Neural crest cell (in vitro differentiated cells): Measurements from ENCODE around the gene AOX1. TPM values are rescaled to one million over a fixed set of nuclear protein-coding genes. Genes with fewer than 3 reads are reported as not detected.
"Not testable (repeated sequence)": the region's sequence is repeated elsewhere in the genome, so short reads cannot be mapped to it uniquely, and the experiment has no call there.

ENCODE experiments used
- DNase-seq: peaks from one replicate; pipeline ENCODE4 v3.0.0; 2021; ENCODE audit warnings: low read depth, mixed read lengths, low spot score
- H3K27ac Mint-ChIP-seq: one replicate; pipeline ENCODE4 v1.8.0; 2021; ENCODE audit warnings: mild to moderate bottlenecking, mixed read lengths; ENCODE audit not compliant: unreplicated experiment
- H3K27me3 Mint-ChIP-seq: 2 replicates; pipeline ENCODE4 v1.8.0; 2021; ENCODE audit warnings: low read depth, mild to moderate bottlenecking, mixed read lengths
- H3K36me3 Mint-ChIP-seq: 2 replicates; pipeline ENCODE4 v1.8.0; 2021; ENCODE audit warnings: low read depth, mild to moderate bottlenecking, mixed read lengths
- H3K4me1 Mint-ChIP-seq: 2 replicates; pipeline ENCODE4 v1.8.0; 2021; ENCODE audit warnings: mixed read lengths
- H3K4me3 Mint-ChIP-seq: one replicate; pipeline ENCODE4 v1.8.0; 2021; ENCODE audit warnings: mild to moderate bottlenecking, mixed read lengths
- H3K9me3 Mint-ChIP-seq: 2 replicates; pipeline ENCODE4 v1.8.0; 2021; ENCODE audit warnings: mixed read lengths
- total RNA-seq: library from RNA; stranded (reverse); gene quantifications from 2 replicates; pipeline ENCODE4 v1.2.1, GENCODE V29; 2021
- TF ChIP-seq, protein P1 (sequence below): fragments of 200-600 bp; sonication (generic); conservative IDR thresholded peaks from 2 replicates; pipeline ENCODE4 v1.5.0; 2021; ENCODE audit warnings: antibody characterized with exemption, mild to moderate bottlenecking

Gene AOX1
- total RNA-seq, 1 donor from 2014 or later = 4.3 TPM

DNA sequence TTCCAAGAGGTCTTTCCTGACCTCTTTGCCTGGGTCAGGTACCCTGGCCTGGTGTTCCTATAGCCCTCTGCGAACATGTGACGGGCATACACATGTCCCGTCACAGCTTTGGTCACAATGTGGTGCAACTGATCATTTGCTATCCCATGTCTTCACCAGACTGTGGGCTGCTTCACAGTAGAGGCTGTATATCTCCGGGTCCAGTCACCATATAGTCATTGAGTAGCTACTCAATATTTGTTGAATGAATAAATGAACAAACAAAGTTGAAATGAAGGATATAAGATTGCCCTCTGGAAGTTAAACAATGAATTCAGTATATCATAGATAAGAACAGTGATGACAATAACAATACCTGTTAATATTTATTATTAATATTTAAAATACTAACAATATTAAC, 16.8 kb downstream of the AOX1 start:
- Mint-ChIP-seq H3K27me3 (no peaks in the 10 kb centered on the region), H3K36me3 (peaks cover 5% of the 10 kb centered on the region), H3K9me3 (peaks cover 5% of the 10 kb centered on the region), H3K27ac (no peak overlapping the region), H3K4me3 (no peak overlapping the region), H3K4me1 (no peaks in the 10 kb centered on the region)
- no peak for DNase-seq
- TF ChIP-seq, protein P1, sequence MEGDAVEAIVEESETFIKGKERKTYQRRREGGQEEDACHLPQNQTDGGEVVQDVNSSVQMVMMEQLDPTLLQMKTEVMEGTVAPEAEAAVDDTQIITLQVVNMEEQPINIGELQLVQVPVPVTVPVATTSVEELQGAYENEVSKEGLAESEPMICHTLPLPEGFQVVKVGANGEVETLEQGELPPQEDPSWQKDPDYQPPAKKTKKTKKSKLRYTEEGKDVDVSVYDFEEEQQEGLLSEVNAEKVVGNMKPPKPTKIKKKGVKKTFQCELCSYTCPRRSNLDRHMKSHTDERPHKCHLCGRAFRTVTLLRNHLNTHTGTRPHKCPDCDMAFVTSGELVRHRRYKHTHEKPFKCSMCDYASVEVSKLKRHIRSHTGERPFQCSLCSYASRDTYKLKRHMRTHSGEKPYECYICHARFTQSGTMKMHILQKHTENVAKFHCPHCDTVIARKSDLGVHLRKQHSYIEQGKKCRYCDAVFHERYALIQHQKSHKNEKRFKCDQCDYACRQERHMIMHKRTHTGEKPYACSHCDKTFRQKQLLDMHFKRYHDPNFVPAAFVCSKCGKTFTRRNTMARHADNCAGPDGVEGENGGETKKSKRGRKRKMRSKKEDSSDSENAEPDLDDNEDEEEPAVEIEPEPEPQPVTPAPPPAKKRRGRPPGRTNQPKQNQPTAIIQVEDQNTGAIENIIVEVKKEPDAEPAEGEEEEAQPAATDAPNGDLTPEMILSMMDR = no peak

DNA sequence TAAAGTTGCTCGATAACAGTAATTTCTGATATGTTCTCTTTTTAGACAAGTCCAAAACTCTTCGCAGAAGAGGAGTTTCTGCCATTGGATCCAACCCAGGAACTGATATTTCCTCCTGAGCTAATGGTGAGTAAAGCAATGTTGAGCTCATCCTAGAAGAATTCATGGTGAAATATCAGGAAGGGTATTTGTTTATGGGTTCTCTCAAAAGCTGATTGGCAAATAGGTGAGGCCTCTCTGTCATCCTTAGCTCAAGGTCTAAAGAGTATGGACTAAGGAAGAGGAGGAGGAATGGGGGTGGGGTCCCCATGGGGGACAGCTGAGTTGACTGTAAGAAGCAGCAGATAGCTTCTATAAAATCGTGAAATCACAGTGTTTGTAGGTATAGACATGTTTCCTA, 18.2 kb downstream of the AOX1 start:
- Mint-ChIP-seq H3K4me3 (no peak overlapping the region), H3K27ac (no peak overlapping the region), H3K27me3 (no peaks in the 10 kb centered on the region), H3K4me1 (no peaks in the 10 kb centered on the region), H3K9me3 (peaks cover 12% of the 10 kb centered on the region), H3K36me3 (peaks cover 8% of the 10 kb centered on the region)
- DNase-seq = no peak
- TF ChIP-seq, protein P1 = no peak

DNA sequence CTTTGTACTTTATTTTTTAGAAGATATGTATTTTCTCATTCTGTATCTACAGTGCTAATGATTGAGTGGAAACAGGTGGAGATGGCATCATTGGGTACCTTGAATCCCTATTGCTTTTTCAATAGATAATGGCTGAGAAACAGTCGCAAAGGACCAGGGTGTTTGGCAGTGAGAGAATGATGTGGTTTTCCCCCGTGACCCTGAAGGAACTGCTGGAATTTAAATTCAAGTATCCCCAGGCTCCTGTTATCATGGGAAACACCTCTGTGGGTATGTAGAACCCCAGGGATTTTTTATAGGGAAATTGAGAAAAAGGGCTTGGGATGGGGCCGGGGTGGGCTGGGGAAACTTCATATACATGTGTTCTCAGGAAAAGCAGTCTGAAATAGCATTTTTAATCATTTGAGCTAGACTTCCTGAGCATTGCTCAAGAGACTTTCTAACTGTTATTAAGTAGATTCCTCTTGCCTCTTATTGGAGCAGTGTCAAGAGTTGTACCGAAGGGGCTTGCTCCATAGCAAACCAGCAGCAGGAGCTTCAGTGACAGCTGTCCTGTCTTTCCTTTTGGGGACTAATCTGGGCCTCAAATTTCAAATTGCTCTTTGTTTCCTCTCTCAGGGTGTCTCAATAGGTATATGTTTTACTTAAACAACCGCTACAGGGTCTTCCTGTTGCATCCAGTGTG, 18.9 kb downstream of the AOX1 start:
- H3K27ac Mint-ChIP-seq = no peak overlapping the region
- TF ChIP-seq, protein P1 = no peak
- peaks cover 12% of the 10 kb centered on the region for H3K9me3 Mint-ChIP-seq
- no peak for DNase-seq
- H3K27me3 Mint-ChIP-seq = no peaks in the 10 kb centered on the region
- no peak overlapping the region for H3K4me3 Mint-ChIP-seq
- no peaks in the 10 kb centered on the region for H3K4me1 Mint-ChIP-seq
- peaks cover 8% of the 10 kb centered on the region for H3K36me3 Mint-ChIP-seq

DNA sequence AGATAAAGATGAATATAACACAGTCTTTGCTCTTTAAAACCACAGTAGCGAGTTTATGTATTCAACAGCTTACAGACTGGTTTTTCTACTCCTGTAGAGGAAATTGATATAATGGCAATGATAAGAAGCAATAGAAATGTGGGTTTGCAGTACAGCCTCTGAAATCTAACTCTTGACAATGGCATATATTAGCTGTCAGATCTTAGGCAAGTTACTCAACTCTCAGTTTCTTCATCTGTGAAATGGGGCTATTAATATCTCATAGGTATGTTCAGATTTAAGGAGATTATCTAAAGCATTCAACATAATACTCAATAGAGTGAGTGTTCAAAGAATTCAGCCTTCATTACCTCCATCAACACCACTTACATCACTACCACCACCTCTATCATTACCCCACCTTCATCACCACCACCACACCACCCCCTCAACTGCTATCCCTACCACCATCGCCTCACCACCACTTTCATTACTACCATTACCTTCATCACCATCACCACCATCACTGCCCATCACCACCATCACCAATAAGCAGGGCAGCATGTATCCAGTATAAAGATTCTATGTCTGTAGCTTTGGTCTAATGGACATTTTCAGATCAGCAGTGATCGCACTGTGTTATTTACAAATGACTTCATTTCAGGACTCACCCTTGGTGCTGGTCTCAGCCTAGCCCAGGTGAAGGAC, 22.7 kb downstream of the AOX1 start:
- no peak for DNase-seq
- H3K4me1 Mint-ChIP-seq = no peaks in the 10 kb centered on the region
- peaks cover 8% of the 10 kb centered on the region for H3K36me3 Mint-ChIP-seq
- no peaks in the 10 kb centered on the region for H3K27me3 Mint-ChIP-seq
- H3K27ac Mint-ChIP-seq = no peak overlapping the region
- H3K9me3 Mint-ChIP-seq = peaks cover 12% of the 10 kb centered on the region
- TF ChIP-seq, protein P1 = no peak
- H3K4me3 Mint-ChIP-seq = no peak overlapping the region

DNA sequence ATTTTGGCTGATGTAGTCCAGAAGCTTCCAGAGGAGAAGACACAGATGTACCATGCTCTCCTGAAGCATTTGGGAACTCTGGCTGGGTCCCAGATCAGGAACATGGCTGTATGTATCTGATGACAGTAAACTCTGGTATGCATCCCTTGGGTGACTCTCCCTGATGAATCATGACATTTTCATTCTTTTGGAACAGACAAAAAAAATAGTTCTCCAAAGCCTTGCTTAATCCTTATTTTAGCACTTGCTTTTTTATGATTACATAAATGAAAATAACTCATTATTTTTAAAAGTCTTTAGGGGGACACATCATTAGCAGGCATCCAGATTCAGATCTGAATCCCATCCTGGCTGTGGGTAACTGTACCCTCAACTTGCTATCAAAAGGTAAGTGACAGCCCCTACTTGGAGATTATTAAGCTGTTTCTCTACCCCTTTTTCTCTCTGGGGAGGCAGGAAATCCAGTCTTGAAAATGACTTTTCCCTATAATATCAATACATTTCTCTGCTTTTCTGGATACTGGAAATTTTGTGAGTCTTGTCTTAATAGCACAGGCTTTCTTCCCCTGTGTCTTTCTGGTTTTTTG, 23.3 kb downstream of the AOX1 start:
- Mint-ChIP-seq H3K4me1 (no peaks in the 10 kb centered on the region), H3K27me3 (no peaks in the 10 kb centered on the region), H3K4me3 (no peak overlapping the region), H3K27ac (no peak overlapping the region), H3K36me3 (peaks cover 8% of the 10 kb centered on the region), H3K9me3 (peaks cover 12% of the 10 kb centered on the region)
- TF ChIP-seq, protein P1 = no peak
- DNase-seq = no peak

DNA sequence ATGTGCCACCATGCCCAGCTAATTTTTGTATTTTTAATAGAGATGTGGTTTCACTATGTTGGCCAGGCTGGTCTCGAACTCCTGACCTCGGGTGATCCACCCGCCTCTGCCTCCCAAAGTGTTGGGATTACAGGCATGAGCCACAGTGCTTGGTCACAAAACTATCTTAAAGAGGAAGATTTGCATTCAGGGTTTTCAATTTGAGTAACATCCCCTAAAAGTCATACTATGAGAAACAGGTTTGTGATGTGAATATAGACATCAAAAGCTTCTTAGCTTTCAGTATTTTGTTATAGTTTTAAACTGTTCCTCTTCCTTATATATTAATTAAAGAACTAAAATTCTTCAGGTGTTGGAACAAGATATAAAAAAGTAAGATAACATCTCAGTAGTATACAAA, 24.4 kb downstream of the AOX1 start:
- not testable (repeated sequence) for H3K4me1 Mint-ChIP-seq, H3K27ac Mint-ChIP-seq, H3K27me3 Mint-ChIP-seq, H3K36me3 Mint-ChIP-seq, DNase-seq, H3K4me3 Mint-ChIP-seq
- H3K9me3 Mint-ChIP-seq = peaks cover 12% of the 10 kb centered on the region
